Measurements from ENCODE around the gene KLHL10. TPM values are rescaled to one million over a fixed set of nuclear protein-coding genes. Genes with fewer than 3 reads are reported as not detected.

Gene KLHL10
- total and polyA plus RNA-seq, 2 of the 13 experiments (the other 11 are each of a cell fraction or from before 2014, with no cell fraction given), result 0.04 to 0.08 TPM

- TF ChIP-seq, protein P1, sequence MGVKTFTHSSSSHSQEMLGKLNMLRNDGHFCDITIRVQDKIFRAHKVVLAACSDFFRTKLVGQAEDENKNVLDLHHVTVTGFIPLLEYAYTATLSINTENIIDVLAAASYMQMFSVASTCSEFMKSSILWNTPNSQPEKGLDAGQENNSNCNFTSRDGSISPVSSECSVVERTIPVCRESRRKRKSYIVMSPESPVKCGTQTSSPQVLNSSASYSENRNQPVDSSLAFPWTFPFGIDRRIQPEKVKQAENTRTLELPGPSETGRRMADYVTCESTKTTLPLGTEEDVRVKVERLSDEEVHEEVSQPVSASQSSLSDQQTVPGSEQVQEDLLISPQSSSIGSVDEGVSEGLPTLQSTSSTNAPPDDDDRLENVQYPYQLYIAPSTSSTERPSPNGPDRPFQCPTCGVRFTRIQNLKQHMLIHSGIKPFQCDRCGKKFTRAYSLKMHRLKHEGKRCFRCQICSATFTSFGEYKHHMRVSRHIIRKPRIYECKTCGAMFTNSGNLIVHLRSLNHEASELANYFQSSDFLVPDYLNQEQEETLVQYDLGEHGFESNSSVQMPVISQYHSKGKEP (CRISPR knock-in tag; IDR thresholded peaks at IDR 0.05), result no peak
- no peak for TF ChIP-seq ZNF839 (CRISPR knock-in tag; IDR thresholded peaks at IDR 0.05; ENCODE audit: borderline replicate concordance)
- no peak for TF ChIP-seq ZNF143 (CRISPR knock-in tag; IDR thresholded peaks at IDR 0.05)
- TF ChIP-seq SRF (IDR thresholded peaks at IDR 0.05; ENCODE audit: low read depth, low read length), result 0 out of 2 replicates have a peak, but pooled peaks have one; percentile 28
- no peak for TF ChIP-seq RFX1 (IDR thresholded peaks at IDR 0.05)
- TF ChIP-seq, protein P2, sequence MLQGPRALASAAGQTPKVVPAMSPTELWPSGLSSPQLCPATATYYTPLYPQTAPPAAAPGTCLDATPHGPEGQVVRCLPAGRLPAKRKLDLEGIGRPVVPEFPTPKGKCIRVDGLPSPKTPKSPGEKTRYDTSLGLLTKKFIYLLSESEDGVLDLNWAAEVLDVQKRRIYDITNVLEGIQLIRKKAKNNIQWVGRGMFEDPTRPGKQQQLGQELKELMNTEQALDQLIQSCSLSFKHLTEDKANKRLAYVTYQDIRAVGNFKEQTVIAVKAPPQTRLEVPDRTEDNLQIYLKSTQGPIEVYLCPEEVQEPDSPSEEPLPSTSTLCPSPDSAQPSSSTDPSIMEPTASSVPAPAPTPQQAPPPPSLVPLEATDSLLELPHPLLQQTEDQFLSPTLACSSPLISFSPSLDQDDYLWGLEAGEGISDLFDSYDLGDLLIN (CRISPR knock-in tag; IDR thresholded peaks at IDR 0.05; ENCODE audit: borderline replicate concordance), result no peak
- TF ChIP-seq, protein P3, sequence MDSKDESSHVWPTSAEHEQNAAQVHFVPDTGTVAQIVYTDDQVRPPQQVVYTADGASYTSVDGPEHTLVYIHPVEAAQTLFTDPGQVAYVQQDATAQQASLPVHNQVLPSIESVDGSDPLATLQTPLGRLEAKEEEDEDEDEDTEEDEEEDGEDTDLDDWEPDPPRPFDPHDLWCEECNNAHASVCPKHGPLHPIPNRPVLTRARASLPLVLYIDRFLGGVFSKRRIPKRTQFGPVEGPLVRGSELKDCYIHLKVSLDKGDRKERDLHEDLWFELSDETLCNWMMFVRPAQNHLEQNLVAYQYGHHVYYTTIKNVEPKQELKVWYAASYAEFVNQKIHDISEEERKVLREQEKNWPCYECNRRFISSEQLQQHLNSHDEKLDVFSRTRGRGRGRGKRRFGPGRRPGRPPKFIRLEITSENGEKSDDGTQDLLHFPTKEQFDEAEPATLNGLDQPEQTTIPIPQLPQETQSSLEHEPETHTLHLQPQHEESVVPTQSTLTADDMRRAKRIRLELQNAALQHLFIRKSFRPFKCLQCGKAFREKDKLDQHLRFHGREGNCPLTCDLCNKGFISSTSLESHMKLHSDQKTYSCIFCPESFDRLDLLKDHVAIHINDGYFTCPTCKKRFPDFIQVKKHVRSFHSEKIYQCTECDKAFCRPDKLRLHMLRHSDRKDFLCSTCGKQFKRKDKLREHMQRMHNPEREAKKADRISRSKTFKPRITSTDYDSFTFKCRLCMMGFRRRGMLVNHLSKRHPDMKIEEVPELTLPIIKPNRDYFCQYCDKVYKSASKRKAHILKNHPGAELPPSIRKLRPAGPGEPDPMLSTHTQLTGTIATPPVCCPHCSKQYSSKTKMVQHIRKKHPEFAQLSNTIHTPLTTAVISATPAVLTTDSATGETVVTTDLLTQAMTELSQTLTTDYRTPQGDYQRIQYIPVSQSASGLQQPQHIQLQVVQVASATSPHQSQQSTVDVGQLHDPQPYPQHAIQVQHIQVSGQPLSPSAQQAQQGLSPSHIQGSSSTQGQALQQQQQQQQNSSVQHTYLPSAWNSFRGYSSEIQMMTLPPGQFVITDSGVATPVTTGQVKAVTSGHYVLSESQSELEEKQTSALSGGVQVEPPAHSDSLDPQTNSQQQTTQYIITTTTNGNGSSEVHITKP (CRISPR knock-in tag; IDR thresholded peaks at IDR 0.05; ENCODE audit: low read depth), result peak; percentile 77; the same call in 1 of the 2 replicates
- peak; percentile 14; the same call in 1 of the 2 replicates for TF ChIP-seq ZSCAN9 (CRISPR knock-in tag; IDR thresholded peaks at IDR 0.05; ENCODE audit: borderline replicate concordance)
- TF ChIP-seq RORA (CRISPR knock-in tag; IDR thresholded peaks at IDR 0.05), result no peak
- no peak for TF ChIP-seq NCOA1 (CRISPR knock-in tag; IDR thresholded peaks at IDR 0.05)
- TF ChIP-seq KDM2A (CRISPR knock-in tag; IDR thresholded peaks at IDR 0.05; ENCODE audit: borderline replicate concordance, low read depth), result peak; percentile 68; the same call in 1 of the 2 replicates
- 0 out of 2 replicates have a peak, but pooled peaks have one; percentile 68 for TF ChIP-seq HES4 (CRISPR knock-in tag; IDR thresholded peaks at IDR 0.05; ENCODE audit: borderline replicate concordance)
- no peak for TF ChIP-seq HHEX (CRISPR knock-in tag; IDR thresholded peaks at IDR 0.05)
- TF ChIP-seq RARG (CRISPR knock-in tag; IDR thresholded peaks at IDR 0.05; ENCODE audit: low read depth), result no peak
- 0 out of 2 replicates have a peak, but pooled peaks have one; percentile 36 for TF ChIP-seq ZNF331 (CRISPR knock-in tag; IDR thresholded peaks at IDR 0.05)
- no peak for TF ChIP-seq ZNF343 (CRISPR knock-in tag; IDR thresholded peaks at IDR 0.05)
- no peak for TF ChIP-seq RFX3 (CRISPR knock-in tag; IDR thresholded peaks at IDR 0.05)
- TF ChIP-seq DPF2 (CRISPR knock-in tag; IDR thresholded peaks at IDR 0.05; ENCODE audit: borderline replicate concordance, low read depth), result no peak
- TF ChIP-seq ZNF552 (CRISPR knock-in tag; IDR thresholded peaks at IDR 0.05; ENCODE audit: borderline replicate concordance), result no peak; the same call in 1 of the 2 replicates
- no peak for TF ChIP-seq SP140L (CRISPR knock-in tag; IDR thresholded peaks at IDR 0.05; ENCODE audit: borderline replicate concordance)
- peak; percentile 59; the same call in 1 of the 2 replicates for TF ChIP-seq ZFX (CRISPR knock-in tag; IDR thresholded peaks at IDR 0.05; ENCODE audit: low read depth)
These were observed 36.8 kb upstream of the KLHL10 start (continued) for GRCh38 chr17:41800601-41801373.
